ENCODE data around the gene SAMM50. TPM values are rescaled to one million over a fixed set of nuclear protein-coding genes. Genes with fewer than 3 reads are reported as not detected.

SAMM50 gene
- total and polyA plus RNA-seq, 2 donors (not counting 3 experiments of a cell fraction or from before 2014, with no cell fraction given): 42.9 to 56.2 TPM

GRCh38 chr22:44039566-44040171 is 84.4 kb downstream of the SAMM50 start:
- Histone ChIP-seq H3K9me1 (replicated peaks; ENCODE audit: control insufficient read depth, extremely low read depth, insufficient read depth, low read length) (no peaks in the 10 kb centered on the region), H3K9me3 (replicated peaks; ENCODE audit: control insufficient read depth, insufficient read depth, low read length) (no peaks in the 10 kb centered on the region), H2AFZ (ENCODE audit: low read depth, low read length) (no peak overlapping the region), H3K27me3 (ENCODE audit: control insufficient read depth in 2 of 2, insufficient read depth in 2 of 2, low read length in 2 of 2) (no peaks in the 10 kb centered on the region), H3K4me1 (ENCODE audit: control insufficient read depth, extremely low read depth, insufficient read depth, low read length) (peaks cover 13% of the 10 kb centered on the region), H3K79me2 (ENCODE audit: control insufficient read depth, insufficient read depth, low read length) (peaks cover 86% of the 10 kb centered on the region), H3K36me3 (ENCODE audit: control insufficient read depth in 2 of 2, extremely low read depth in 1 of 2, insufficient read depth in 2 of 2, low read length in 2 of 2) (no peaks in the 10 kb centered on the region), H3K4me3 (replicated peaks in 1 of 3; ENCODE audit: insufficient read depth in 1 of 3, low read depth in 1 of 3, low read length in 3 of 3) (no peak overlapping the region), H4K20me1 (replicated peaks; ENCODE audit: control insufficient read depth, extremely low read depth, insufficient read depth, low read length) (no peaks in the 10 kb centered on the region), H3K27ac (ENCODE audit: insufficient read depth, low read depth, low read length) (no peak overlapping the region), H3K4me2 (ENCODE audit: insufficient read depth, low read length) (no peak overlapping the region), H3K9ac (replicated peaks; ENCODE audit: extremely low read depth, insufficient read depth, low read length) (no peak overlapping the region)
- dilution Hi-C loops (cut with MboI; ENCODE audit: extremely low pct_ligation_motif_present, low sequenced_read_pairs): no loop called here
- no TSS peak for BruUV-seq (replicated peaks)
- intact Hi-C loops (cut with micrococcal nuclease): no loop called here
- POLR2A ChIA-PET: no interaction called here
- CTCF ChIA-PET: interaction anchor here (0.9 to 1.1 kb wide), 3 partner anchors 8 to 46 kb away, joined by 3 read pairs; no protein-coding TSS in a partner anchor
- FAIRE-seq (no peak), DNase-seq (ENCODE audit: low read depth, low spot score) (no peak)
- TF ChIP-seq, protein P1, sequence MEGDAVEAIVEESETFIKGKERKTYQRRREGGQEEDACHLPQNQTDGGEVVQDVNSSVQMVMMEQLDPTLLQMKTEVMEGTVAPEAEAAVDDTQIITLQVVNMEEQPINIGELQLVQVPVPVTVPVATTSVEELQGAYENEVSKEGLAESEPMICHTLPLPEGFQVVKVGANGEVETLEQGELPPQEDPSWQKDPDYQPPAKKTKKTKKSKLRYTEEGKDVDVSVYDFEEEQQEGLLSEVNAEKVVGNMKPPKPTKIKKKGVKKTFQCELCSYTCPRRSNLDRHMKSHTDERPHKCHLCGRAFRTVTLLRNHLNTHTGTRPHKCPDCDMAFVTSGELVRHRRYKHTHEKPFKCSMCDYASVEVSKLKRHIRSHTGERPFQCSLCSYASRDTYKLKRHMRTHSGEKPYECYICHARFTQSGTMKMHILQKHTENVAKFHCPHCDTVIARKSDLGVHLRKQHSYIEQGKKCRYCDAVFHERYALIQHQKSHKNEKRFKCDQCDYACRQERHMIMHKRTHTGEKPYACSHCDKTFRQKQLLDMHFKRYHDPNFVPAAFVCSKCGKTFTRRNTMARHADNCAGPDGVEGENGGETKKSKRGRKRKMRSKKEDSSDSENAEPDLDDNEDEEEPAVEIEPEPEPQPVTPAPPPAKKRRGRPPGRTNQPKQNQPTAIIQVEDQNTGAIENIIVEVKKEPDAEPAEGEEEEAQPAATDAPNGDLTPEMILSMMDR (IDR thresholded peaks at IDR 0.05; ENCODE audit: extremely low read depth in 1 of 2, insufficient read depth in 1 of 2, low read depth in 1 of 2, low read length in 2 of 2): no peak
- TF ChIP-seq GATA2 (IDR thresholded peaks at IDR 0.05; ENCODE audit: insufficient read depth, insufficient read length, low read depth, low read length): no peak
- TF ChIP-seq POLR2A (IDR thresholded peaks at IDR 0.05; ENCODE audit: low read depth, low read length): no peak
- TF ChIP-seq FOS (IDR thresholded peaks at IDR 0.05; ENCODE audit: borderline replicate concordance, insufficient read depth, low read length): no peak
- TF ChIP-seq POLR2AphosphoS5 (IDR thresholded peaks at IDR 0.05; ENCODE audit: insufficient read depth, low read depth, low read length): no peak
- no peak for TF ChIP-seq EZH2 (IDR thresholded peaks at IDR 0.05; ENCODE audit: borderline replicate concordance, low read depth, low read length, severe bottlenecking)
- TF ChIP-seq JUN (IDR thresholded peaks at IDR 0.05; ENCODE audit: borderline replicate concordance, insufficient read depth, insufficient read length, low read depth): no peak
- TF ChIP-seq MAX (IDR thresholded peaks at IDR 0.05; ENCODE audit: insufficient read depth, insufficient read length): no peak
- no peak for TF ChIP-seq MYC (IDR thresholded peaks at IDR 0.05; ENCODE audit: low read depth, low read length)

All from endothelial cell of umbilical vein (primary cell).